NCI-H2081 (cell line): ENCODE results near the gene EMSY.

Source experiments
- DNase-seq, 2 experiments: peaks; one replicate each; lab custom pipeline; 2025; lab: John Stamatoyannopoulos, UW

The EMSY gene

GRCh38 chr11:76459299-76459698, 14.5 kb downstream of the EMSY start:
- DNase-seq = peak in 1 of 2 experiments; percentile 6

DNA sequence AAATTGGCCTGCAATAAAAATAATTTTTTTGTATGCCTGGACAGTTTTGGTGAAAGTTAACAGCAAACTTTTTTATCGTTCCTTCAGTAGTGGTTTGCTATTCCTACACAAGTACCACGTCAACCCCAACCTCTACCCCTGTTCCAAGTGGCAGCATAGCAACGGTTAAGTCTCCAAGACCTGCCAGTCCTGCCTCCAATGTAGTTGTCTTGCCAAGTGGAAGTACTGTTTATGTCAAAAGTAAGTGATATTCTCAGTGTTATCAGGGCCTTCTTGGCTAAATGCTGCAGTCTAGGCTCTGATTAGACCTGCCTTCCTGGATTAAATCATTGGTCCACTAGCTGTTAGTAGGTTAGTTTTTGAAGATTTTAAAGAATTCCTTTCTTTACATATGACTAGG, 15.0 kb downstream of the EMSY start:
- no peak for DNase-seq

DNA sequence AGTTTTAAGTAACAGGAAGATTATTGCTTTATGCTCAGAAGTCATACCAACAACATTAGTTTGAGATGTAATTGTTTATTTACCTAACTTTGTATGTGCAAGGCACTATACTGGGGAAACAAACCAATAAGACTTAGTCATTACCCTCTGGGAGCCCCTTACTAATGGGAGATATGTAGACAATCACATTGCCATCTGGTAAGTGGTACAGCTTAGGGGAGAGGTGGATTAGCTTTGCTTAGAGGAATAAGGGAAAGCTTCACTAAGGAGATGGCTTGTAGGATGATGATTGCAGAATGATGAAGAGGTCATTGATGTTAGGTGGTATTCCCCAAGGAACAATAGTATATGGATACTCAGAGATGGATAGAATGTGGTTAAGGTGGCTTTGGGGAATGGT, 17.5 kb downstream of the EMSY start:
- DNase-seq = no peak

DNA sequence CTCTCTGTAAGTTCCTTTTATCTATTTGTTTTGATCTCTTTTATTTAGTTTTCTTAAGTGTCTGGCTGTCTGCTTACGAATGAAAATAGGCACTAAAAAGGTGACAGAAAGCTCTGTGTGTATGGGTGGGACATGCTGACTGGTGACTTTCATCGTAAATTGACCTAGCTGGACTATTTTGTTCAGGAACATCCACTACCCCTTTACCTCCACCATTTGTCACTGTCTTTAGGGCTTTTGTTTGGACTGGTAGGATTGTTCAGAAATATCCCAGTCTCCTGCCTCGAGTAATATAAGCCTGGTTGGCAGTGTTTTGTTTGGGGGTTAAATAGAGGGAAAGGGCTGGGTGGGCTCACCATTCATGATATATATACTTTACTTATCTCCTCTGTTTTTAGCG, 20.9 kb downstream of the EMSY start:
- no peak for DNase-seq

GRCh38 chr11:76466666-76467065, 21.8 kb downstream of the EMSY start:
- no peak for DNase-seq

- no peak for DNase-seq
Observed at GRCh38 chr11:76469141-76469540, 24.3 kb downstream of the EMSY start.

GRCh38 chr11:76471382-76471781, 26.6 kb downstream of the EMSY start:
- DNase-seq = no peak

DNA sequence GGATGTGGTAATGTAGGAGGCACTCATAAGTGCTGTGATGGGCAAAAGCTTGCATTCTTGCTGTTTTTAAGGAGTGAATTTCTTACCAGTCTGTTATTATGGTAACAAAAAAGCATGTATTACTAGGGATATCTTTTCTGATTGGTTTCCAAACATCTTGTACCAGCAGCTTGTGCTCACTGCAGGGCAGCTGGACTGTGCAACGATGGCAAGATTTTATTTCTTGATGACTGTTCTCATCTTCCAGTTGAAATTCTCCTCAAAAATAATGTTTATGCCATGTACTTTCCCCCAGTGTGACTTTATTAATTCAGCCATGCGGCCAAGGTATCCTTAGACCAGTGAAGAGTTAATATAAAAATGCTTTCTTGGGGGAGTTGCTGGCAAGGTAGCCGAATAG, 35.4 kb downstream of the EMSY start:
- DNase-seq = no peak

GRCh38 chr11:76491644-76492043, 46.8 kb downstream of the EMSY start:
- DNase-seq = no peak

- no peak for DNase-seq
Observed at GRCh38 chr11:76493040-76493439, 48.2 kb downstream of the EMSY start.

GRCh38 chr11:76493626-76494539, 49.1 kb downstream of the EMSY start:
- DNase-seq = no peak

DNA sequence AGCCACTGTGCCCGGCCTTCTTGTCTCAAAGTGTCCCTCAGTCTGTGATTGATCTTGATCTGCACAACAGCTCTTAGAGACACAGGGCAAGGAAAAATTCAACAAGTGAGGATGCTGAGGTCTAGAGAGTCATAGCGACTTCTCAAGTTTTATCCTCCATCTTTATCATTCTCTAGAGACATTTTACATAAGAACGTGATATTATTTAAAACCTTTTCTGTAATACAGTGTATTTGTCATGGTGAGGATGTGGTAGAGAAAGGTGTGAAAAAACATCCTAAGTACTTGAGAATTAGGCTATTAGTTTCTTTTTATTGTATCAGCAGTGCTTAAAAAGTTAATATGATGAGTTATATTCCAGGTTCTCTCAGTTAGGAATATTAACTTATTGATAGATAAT, 50.2 kb downstream of the EMSY start:
- DNase-seq = no peak

- DNase-seq = no peak
Observed at GRCh38 chr11:76496174-76496573, 51.4 kb downstream of the EMSY start.

DNA sequence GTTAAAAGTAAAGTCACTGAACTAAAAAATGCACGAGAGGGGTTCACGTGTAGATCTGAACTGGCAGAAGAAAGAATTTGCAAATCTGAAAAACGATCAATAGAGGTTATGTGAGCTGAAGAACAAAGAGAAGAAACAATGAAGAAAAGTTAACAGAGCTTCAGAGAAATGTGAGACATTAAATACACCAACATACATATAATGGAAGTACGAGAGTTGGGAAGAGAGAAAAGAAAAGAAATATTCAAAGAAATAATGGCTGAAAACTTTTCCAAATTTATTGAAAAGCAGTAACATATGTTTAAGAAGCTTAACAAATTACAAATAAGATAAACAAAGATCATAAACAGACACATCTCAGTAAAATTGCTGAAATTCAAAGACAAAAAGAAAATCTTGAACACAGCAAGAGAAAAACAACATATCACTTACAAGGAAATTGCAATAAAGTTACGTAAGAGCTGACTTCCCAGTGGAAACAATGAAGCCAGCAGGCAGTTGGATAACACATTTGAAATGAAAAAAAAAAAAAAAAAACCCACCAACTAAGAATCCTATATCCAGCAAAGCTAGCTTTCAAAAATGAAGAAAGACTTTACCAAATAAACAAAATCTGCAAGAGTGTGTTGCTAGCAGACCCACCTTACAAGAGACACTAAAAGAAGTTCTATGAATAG, 56.8 kb downstream of the EMSY start:
- no peak for DNase-seq

GRCh38 chr11:76506833-76507232, 62.0 kb downstream of the EMSY start:
- no peak for DNase-seq

GRCh38 chr11:76510060-76511047, 65.5 kb downstream of the EMSY start:
- DNase-seq = no peak

DNA sequence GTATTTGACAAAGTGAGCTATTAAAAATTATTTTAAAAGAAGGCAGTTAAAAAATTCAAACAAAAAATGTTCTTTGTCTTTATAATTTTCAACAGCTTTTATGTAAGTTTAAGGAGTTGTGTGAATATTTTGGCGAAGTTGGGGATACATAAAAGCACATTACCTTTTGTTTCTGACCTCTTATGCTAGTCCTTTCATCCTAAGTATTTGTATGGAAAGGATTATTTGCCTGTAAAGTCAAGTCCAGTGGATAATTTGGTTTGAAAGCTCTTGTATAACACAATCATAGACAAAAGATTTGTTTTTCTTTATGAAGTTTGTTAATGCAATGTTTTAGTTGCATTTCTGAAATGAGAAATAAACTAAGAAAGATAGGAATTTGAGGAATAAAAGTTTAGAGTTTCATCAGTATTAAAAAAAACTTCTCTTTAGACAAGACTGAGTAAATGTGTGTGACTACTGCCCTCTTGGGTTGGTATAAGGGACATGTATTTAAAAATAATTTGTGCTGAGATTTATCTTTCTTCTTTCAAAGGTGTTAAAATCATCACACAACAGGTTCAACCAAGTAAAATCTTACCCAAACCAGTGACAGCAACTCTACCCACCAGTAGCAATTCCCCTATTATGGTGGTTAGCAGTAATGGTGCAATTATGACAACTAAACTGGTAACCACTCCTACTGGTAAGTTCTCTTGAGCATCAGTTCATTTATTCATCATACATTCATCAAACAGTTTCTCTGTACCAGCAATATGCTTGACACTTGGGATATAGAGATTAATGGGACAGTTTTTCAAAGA, 68.2 kb downstream of the EMSY start:
- peak in 1 of 2 experiments; percentile 9 for DNase-seq

GRCh38 chr11:76513654-76514034, 68.8 kb downstream of the EMSY start:
- DNase-seq = no peak

DNA sequence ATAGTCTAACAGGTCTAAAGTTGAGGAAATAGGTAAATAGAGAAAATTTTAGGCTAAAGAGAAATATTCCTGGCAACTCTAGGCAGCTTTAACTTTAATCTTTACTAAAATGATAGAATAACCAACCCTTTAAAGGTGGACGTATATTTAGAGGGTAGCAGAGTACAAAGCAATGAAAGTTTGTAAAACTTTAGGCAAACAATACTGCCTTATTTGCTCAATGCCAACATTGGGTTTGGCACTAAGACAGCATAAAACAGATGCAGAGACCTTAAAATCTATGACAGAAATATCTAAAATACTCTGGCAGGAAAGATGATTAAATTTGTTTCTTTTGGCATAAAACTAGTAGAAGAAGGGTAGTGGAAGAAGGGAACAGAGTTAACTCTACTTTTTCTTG, 70.7 kb downstream of the EMSY start:
- DNase-seq = no peak

DNA sequence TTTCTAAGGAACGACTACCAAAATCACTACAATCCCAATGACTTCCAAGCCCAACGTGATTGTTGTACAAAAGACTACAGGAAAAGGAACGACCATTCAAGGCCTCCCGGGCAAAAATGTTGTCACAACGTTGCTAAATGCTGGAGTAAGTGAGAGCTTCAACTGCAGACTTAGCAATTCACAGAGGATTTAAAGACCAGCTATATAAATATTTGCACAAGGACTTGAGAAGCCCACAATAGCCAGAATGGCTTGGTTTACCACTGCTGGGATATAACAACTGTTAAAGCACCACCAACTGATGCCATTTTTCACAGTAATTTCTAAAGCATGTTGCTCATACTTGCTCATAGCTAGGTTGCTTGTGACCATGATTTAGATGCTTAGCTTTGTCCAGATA, 78.3 kb downstream of the EMSY start:
- peak; percentile 12 to 33 for DNase-seq

- DNase-seq = no peak
Observed at GRCh38 chr11:76523786-76524436, 79.1 kb downstream of the EMSY start.
